D721Med (cell line): ENCODE results near the gene LSS.

Source experiments
- DNase-seq: peaks from one replicate; pipeline ENCODE4 v3.0.0; 2011; ENCODE audit warnings: low spot score; ENCODE audit not compliant: insufficient read length
- FAIRE-seq: peaks from 2 replicates; lab custom pipeline; 2011; peaks lifted over from hg19 to GRCh38; lab: Jason Lieb, UNC
- TF ChIP-seq, protein P1 (sequence below): IDR thresholded peaks from 2 replicates; pipeline ENCODE4 v1.5.1; 2012; ENCODE audit warnings: mild to moderate bottlenecking, control low read depth; ENCODE audit not compliant: insufficient read depth; ENCODE audit errors: missing control alignments

The LSS gene

DNA sequence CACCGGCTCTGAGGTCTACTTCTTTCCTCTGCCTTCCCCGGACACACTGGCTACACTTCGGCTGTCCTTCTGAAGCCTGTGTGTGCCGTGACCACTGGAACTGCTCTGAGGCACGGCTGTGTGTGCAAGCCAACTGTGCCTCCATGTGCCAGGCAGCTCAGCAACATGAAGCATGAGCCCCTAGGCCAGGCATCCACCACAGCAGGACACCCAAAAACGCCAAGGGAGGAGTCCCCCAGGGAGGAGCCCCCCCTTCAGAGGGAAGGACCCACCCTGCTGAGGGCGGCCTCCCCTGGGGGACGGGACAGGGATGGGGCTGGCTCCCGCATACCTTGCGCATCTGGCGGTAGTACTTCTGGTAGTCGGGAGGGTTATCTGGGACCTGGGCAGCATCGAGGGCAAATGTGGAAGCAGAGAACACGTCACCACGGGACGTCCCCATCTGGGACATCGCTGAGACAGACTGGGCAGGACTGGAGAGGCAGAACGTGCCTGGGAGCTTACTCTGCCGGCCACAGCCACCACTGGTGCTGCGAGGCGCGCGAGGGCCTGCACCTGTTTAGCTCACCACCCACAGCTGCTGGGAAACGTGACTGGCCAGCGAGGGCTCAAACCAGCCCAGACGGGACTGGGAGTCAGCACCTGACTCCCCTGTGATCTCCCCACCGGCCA, 20.5 kb downstream of the LSS start:
- FAIRE-seq: no peak
- TF ChIP-seq, protein P1, sequence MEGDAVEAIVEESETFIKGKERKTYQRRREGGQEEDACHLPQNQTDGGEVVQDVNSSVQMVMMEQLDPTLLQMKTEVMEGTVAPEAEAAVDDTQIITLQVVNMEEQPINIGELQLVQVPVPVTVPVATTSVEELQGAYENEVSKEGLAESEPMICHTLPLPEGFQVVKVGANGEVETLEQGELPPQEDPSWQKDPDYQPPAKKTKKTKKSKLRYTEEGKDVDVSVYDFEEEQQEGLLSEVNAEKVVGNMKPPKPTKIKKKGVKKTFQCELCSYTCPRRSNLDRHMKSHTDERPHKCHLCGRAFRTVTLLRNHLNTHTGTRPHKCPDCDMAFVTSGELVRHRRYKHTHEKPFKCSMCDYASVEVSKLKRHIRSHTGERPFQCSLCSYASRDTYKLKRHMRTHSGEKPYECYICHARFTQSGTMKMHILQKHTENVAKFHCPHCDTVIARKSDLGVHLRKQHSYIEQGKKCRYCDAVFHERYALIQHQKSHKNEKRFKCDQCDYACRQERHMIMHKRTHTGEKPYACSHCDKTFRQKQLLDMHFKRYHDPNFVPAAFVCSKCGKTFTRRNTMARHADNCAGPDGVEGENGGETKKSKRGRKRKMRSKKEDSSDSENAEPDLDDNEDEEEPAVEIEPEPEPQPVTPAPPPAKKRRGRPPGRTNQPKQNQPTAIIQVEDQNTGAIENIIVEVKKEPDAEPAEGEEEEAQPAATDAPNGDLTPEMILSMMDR: no peak
- no peak for DNase-seq

DNA sequence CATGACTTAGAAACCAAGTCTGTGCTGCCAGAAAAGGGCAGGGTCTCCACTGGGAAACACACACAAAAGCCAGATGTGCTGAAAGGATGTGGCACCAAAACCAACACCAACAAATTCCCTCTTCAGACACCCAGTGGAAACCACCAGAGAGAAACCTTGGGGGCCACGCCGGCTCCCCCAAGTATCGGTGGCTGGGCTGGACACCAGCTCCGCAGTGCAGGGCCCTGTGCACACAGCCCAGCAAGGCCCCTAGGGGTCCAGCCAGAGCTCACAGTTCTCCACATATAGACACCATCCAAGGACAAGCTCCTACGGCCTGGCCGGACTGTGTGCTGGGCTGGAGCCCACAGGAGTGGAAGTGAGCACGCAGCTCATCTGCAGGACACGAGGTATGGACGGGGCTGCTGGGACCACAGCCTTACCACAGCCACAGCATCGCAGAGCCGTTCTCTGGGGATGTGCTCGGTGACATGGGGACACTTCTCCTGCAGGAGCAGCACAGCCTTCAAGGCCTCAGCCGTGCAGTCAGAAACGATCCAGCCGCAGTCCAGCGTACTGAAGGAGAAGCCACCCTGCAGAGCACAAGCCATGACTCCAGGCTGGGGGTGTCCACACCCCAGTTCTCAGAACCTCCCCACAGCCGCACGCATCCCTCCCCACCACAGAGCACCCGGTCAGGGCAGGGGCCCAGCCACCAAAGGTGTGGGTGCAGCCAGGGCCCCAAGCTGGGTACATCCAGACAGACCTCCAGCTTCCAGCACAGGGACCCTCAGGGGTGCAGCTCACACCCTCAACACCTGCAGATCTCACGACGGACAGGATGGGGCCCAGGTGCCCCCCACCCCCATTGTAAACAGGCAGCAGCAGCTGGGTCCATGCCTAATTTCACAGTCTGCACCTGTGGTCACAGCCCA, 21.3 kb downstream of the LSS start:
- TF ChIP-seq, protein P1: no peak
- no peak for FAIRE-seq
- no peak for DNase-seq

- FAIRE-seq (no peak), DNase-seq (no peak)
- TF ChIP-seq, protein P1: no peak
Observed at GRCh38 chr21:46206163-46207005, 22.2 kb downstream of the LSS start.

DNA sequence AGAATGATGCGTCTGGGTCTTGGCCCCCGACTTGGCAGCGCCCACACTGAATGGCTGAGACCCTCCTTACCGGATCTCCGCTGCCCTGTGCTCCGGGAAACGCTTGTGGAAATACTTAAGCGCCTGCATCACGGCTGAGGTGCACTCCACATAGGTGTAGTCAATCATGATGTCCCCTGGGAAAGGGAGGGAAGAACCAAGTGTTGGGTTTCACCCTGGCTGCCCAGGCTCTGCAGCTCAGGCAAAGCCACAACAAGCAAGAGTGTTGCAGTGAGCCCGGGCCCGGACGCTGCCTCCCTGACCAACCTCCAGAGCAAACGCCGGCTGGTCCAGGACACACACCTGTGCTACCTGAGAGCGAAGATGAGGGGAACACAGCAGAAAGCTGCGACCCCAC, 22.8 kb downstream of the LSS start:
- TF ChIP-seq, protein P1: no peak
- FAIRE-seq (no peak), DNase-seq (no peak)

GRCh38 chr21:46205166-46205565, 23.4 kb downstream of the LSS start:
- FAIRE-seq (no peak), DNase-seq (no peak)

DNA sequence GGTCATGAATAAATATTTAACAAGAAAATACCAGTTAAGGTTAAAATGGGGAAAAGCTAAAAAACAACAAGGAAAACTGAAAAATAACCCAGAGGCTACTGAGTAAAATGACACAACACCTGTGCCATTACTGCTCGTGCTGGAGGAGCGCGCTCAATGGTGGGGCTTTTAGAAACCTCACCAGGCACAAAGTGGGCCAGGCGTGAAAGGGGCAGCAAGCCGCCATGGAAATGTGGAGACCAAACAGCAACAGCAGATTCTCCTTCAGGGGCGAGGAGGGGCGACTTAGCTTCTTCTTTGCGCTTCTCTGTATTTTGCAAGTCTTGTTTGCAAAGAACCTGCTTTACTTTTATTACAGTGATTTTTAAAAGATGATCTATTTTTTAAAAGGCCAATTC, 25.4 kb downstream of the LSS start:
- no peak for DNase-seq
- no peak for FAIRE-seq
- TF ChIP-seq, protein P1: no peak

More at GRCh38 chr21:46205166-46205565, 23.4 kb downstream of the LSS start:
- TF ChIP-seq, protein P1: no peak
